Measurements from ENCODE around the gene CHST5. TPM values are rescaled to one million over a fixed set of nuclear protein-coding genes. Genes with fewer than 3 reads are reported as not detected.

Gene CHST5
- total and polyA plus RNA-seq, 2 of the 13 experiments (the other 11 are each of a cell fraction or from before 2014, with no cell fraction given): 0.05 TPM; not detected in 1

DNA sequence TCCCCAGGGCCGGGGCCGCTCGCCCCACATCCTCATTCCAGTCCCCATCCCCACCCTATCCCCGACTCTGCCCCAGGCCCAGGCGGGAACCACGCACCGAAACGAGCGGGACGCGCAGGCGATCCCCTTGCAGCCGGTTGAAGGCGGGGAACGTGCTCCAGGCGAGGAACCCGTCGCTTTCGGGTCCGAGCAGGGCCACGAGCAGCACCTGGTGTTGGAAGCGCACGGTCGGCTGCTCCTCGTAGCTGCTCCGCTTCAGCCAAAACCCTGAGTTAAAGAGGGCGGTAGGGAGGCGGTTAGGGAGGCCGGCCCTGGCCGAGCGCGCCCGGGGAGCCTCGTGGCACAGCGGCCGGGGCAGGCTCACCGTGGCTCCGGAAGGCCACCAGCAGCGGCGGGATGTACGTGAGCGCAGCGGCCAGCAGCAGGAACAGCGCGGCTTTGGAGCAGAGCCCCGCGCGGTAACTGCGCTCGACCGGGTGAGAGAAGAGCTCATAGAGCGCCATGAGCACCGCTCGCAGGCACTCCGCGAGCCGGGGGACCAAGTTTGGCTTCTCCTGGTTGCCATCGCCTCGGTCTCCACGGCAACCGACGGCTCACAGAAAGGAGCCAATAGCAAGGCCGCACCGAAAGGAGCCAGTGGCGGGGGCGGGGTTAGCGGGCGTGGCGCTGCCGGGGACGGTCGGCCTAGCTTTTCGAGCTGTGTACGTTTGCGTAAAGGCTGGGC, 20.0 kb upstream of the CHST5 start, which contains the start of gene TMEM231 (continued):
- TF ChIP-seq TGIF2 (CRISPR knock-in tag; IDR thresholded peaks at IDR 0.05) (peak; percentile 40; the same call in 1 of the 2 replicates), GFI1 (CRISPR knock-in tag; IDR thresholded peaks at IDR 0.05; ENCODE audit: borderline replicate concordance) (peak; percentile 70; the same call in 1 of the 2 replicates), ZNF160 (CRISPR knock-in tag; IDR thresholded peaks at IDR 0.05) (peak; percentile 79; the same call in 1 of the 2 replicates), ZC3H13 (CRISPR knock-in tag; IDR thresholded peaks at IDR 0.05) (no peak), AGO2 (optimal IDR thresholded peaks at IDR 0.05; ENCODE audit: low read depth, low read length) (peak; percentile 61), PPARG (CRISPR knock-in tag; conservative IDR thresholded peaks at IDR 0.05) (no peak), ZBTB20 (CRISPR knock-in tag; IDR thresholded peaks at IDR 0.05; ENCODE audit: borderline replicate concordance, low read depth) (no peak), JARID2 (CRISPR knock-in tag; IDR thresholded peaks at IDR 0.05; ENCODE audit: insufficient replicate concordance) (no peak), ZNF274 (CRISPR knock-in tag; IDR thresholded peaks at IDR 0.05) (peak; percentile 85; the same call in 1 of the 2 replicates), RORA (CRISPR knock-in tag; IDR thresholded peaks at IDR 0.05) (no peak), KMT2B (CRISPR knock-in tag; IDR thresholded peaks at IDR 0.05) (peak; percentile 38; the same call in 1 of the 2 replicates), MTF1 (CRISPR knock-in tag; IDR thresholded peaks at IDR 0.05) (no peak), HNRNPLL (IDR thresholded peaks at IDR 0.05; ENCODE audit: low read depth, low read length, poor library complexity, severe bottlenecking) (peak; percentile 99), AHR (CRISPR knock-in tag; IDR thresholded peaks at IDR 0.05) (peak; percentile 18; the same call in 1 of the 2 replicates), ZFP36L2 (CRISPR knock-in tag; IDR thresholded peaks at IDR 0.05) (no peak), ZNF605 (CRISPR knock-in tag; IDR thresholded peaks at IDR 0.05) (peak; percentile 65; the same call in 1 of the 2 replicates)
- TF ChIP-seq, protein P1, sequence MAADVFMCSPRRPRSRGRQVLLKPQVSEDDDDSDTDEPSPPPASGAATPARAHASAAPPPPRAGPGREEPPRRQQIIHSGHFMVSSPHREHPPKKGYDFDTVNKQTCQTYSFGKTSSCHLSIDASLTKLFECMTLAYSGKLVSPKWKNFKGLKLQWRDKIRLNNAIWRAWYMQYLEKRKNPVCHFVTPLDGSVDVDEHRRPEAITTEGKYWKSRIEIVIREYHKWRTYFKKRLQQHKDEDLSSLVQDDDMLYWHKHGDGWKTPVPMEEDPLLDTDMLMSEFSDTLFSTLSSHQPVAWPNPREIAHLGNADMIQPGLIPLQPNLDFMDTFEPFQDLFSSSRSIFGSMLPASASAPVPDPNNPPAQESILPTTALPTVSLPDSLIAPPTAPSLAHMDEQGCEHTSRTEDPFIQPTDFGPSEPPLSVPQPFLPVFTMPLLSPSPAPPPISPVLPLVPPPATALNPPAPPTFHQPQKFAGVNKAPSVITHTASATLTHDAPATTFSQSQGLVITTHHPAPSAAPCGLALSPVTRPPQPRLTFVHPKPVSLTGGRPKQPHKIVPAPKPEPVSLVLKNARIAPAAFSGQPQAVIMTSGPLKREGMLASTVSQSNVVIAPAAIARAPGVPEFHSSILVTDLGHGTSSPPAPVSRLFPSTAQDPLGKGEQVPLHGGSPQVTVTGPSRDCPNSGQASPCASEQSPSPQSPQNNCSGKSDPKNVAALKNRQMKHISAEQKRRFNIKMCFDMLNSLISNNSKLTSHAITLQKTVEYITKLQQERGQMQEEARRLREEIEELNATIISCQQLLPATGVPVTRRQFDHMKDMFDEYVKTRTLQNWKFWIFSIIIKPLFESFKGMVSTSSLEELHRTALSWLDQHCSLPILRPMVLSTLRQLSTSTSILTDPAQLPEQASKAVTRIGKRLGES (CRISPR knock-in tag; IDR thresholded peaks at IDR 0.05; ENCODE audit: borderline replicate concordance): no peak
- TF ChIP-seq, protein P2, sequence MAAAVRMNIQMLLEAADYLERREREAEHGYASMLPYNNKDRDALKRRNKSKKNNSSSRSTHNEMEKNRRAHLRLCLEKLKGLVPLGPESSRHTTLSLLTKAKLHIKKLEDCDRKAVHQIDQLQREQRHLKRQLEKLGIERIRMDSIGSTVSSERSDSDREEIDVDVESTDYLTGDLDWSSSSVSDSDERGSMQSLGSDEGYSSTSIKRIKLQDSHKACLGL (CRISPR knock-in tag; IDR thresholded peaks at IDR 0.05): peak; percentile 97
- TF ChIP-seq, protein P3, sequence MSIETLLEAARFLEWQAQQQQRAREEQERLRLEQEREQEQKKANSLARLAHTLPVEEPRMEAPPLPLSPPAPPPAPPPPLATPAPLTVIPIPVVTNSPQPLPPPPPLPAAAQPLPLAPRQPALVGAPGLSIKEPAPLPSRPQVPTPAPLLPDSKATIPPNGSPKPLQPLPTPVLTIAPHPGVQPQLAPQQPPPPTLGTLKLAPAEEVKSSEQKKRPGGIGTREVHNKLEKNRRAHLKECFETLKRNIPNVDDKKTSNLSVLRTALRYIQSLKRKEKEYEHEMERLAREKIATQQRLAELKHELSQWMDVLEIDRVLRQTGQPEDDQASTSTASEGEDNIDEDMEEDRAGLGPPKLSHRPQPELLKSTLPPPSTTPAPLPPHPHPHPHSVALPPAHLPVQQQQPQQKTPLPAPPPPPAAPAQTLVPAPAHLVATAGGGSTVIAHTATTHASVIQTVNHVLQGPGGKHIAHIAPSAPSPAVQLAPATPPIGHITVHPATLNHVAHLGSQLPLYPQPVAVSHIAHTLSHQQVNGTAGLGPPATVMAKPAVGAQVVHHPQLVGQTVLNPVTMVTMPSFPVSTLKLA (IDR thresholded peaks at IDR 0.05): peak; percentile 29; the same call in 1 of the 2 replicates
- TF ChIP-seq, protein P4, sequence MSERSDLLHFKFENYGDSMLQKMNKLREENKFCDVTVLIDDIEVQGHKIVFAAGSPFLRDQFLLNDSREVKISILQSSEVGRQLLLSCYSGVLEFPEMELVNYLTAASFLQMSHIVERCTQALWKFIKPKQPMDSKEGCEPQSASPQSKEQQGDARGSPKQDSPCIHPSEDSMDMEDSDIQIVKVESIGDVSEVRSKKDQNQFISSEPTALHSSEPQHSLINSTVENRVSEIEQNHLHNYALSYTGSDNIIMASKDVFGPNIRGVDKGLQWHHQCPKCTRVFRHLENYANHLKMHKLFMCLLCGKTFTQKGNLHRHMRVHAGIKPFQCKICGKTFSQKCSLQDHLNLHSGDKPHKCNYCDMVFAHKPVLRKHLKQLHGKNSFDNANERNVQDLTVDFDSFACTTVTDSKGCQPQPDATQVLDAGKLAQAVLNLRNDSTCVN (CRISPR knock-in tag; IDR thresholded peaks at IDR 0.05; ENCODE audit: borderline replicate concordance): 0 out of 2 replicates have a peak, but pooled peaks have one; percentile 42

Data from HepG2 (cell line).